Ammon's horn (tissue), 1 donor: Measurements from ENCODE around the gene VAV3.
"Not testable (repeated sequence)": the region's sequence is repeated elsewhere in the genome, so short reads cannot be mapped to it uniquely, and the experiment has no call there.

Experiments
- DNase-seq: peaks from one replicate; pipeline ENCODE4 v3.0.0-alpha.2; 2016; ENCODE audit warnings: low spot score

Gene VAV3, protein sequence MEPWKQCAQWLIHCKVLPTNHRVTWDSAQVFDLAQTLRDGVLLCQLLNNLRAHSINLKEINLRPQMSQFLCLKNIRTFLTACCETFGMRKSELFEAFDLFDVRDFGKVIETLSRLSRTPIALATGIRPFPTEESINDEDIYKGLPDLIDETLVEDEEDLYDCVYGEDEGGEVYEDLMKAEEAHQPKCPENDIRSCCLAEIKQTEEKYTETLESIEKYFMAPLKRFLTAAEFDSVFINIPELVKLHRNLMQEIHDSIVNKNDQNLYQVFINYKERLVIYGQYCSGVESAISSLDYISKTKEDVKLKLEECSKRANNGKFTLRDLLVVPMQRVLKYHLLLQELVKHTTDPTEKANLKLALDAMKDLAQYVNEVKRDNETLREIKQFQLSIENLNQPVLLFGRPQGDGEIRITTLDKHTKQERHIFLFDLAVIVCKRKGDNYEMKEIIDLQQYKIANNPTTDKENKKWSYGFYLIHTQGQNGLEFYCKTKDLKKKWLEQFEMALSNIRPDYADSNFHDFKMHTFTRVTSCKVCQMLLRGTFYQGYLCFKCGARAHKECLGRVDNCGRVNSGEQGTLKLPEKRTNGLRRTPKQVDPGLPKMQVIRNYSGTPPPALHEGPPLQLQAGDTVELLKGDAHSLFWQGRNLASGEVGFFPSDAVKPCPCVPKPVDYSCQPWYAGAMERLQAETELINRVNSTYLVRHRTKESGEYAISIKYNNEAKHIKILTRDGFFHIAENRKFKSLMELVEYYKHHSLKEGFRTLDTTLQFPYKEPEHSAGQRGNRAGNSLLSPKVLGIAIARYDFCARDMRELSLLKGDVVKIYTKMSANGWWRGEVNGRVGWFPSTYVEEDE

GRCh38 chr1:107965110-107965991 is at the start of gene VAV3:
Gene VAV3 (minus strand): TSS chr1:107965180. CDS start chr1:107964869, 311 bp downstream.
- peak; percentile 64 for DNase-seq

DNA sequence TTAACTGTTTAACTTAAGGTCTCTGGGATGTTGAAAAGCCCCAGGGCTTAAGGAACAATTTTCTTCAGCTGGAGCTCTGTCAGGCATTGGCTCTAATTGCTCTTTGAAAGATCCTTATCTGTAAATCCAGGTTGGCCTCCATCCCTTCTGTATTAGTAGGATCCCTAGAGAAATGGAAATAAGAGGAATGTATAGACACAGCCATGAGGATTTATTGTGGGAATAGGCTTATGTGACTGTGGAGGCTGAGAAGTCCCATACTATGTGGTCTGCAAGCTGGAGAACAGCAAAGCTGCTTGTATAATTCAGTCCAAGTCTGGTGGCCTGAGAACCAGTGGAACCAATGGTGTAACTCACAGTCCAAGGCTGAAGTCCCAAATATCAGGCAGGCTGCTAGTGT is 47.6 kb upstream of the VAV3 start:
- no peak for DNase-seq

DNA sequence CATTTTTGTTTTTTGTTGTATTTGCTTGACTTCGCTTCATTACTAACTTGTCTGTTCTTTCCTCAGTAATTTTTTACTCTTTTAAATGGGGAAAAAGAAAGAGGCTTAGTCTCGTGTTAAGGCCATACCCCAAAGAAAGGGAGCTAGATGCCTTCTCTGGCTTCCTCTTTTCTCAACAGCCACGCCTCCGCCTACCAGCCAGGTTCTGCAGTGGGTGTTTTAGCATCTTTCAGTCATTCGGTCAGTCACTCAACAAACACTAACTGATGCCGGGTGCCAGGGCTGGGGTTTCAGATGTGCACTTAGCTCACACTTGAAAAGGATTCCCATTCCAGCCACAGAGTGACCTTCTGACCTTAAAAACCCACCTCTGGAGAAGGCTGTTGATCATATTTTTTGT is 46.3 kb upstream of the VAV3 start:
- DNase-seq = no peak

DNA sequence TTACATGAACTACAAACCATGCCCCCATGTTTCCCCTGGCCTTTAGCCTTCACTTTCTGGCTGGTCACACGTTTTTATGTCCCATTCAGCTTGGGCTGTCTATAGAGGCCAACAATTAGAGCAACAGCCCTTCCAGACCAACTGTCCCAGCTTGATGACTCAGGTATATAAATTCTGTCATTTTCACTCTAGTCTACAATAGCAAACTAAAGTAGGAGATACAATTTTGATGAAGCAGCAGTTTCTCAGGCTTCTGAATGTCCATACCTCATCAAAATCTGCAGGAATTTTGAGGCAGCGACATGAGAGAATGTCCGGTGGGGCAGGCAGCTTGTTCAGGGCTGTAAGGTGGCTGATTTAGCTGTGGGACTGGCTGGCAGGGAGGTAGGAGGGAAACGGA is 45.6 kb upstream of the VAV3 start:
- no peak for DNase-seq

DNA sequence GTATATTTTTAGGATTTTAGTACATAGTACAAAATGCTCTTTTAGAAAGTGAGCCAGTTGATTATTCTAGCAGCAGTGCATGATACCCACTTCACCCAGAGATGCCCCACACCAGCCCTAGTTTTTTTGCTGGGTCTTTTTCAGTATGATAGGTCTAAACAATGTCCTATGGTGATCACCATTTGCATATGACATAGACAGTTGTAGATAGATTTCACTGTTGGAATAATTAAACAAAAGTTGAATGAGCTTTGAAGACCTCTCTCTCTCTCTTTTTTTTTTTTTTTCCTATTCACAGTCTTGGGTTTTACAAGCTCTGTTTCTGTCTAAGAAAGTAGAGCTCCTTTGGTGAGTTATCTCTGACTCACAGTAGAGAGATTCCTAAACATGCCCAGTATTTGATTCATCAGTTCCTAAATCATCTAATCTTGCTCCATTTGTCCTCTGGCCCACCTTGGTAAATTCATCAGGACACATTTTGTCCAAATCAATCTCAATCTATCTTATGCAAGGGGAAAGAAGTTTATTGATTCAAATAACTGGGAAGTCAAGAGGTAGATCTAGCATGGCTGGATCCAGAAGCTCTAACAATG is 44.7 kb upstream of the VAV3 start:
- no peak for DNase-seq

- DNase-seq = no peak
Observed at GRCh38 chr1:108007531-108007930, 42.6 kb upstream of the VAV3 start.

DNA sequence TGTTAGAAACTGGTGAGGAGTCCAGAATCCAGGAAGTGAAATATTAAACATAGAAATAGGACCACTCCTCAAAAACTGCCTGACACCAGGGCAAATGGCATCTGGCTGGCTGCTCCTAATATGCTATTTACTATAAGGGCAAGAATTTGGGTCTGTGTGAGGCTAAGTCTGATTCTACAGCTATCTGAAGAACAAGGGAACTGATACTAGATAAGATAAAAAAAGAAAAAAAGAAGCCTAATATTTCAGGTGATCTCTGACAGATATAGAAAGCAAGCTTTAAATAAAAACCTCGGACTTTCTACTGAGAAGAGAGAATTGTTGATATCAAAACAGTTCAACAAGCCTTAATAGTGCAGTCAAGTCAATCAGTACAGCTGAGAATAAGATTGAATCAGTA is 42.1 kb upstream of the VAV3 start:
- DNase-seq = no peak

DNA sequence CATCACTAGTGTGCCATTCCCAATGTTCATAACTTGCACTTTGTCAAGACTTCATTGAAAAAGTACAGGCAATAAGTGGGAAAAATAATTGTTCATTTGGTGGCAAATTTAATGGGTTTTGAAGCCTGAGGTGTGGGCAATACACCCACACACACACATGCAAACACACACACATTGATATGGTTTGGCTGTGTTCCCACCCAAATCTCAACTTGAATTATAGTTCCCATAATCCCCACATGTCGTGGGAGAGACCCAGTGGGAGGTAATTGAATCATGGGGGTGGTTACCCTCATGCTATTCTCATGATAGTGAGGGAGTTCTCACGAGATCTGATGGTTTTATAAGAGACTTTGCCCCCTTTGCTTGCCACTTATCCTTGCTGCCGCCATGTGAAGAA is 39.9 kb upstream of the VAV3 start:
- DNase-seq = not testable (repeated sequence)

GRCh38 chr1:108000620-108001111 is 35.7 kb upstream of the VAV3 start:
- peak; percentile 28 for DNase-seq

DNA sequence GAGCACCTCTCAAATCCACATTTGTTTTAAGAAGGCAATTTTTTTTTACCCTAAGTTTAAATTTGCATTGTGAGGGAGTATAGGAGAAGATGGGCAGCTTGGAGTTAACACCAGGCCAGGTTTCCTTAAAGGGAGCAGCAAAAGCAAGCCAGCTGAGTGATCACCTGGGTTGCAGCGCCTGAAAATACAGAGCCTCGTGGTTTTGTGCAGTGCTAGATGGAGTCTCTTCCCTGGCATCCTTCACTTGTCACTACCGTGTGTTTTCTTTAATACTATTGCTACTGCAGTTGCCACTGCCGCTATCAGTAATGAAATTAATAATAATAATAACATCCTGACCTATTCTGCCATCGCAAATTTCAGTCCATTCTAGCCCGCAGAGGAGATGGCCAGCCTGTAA is 35.2 kb upstream of the VAV3 start:
- DNase-seq = no peak

DNA sequence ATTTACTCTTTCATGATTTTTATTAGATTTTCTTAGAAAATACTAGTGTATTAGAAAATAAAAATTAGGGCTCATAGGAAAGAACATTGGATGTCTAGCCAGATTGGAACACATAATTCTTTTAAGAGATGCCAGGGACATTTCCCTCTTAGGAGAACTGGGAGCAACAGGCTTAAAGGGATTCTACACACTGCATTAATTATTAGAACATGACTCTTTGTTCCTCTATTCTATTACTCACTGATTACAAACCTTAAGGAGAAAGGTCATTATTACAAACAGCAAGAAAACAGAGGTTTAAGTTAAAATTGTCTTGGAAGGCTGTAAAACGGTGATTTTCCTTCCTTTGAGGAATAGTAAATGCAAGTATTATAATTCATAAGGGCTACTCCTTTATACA is 32.9 kb upstream of the VAV3 start:
- DNase-seq = no peak

DNA sequence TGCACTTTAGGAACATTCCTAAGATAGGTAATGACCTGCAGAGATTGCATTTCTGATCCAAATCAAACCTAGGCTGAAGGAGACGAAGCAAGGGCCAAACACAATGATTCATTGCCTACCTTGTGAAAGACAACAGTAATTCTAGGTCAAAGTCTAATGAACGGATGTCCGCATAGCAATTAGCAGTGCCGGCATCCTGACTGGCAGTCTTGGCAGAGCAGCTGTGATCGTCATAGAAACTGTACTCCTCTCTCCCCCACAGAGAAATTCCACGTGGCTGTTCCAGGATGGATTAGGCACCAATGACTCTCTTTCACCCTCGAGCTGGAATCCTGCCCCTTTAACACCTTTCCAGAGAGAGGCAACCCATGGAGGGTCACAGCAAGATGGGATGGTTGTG is 28.9 kb upstream of the VAV3 start:
- DNase-seq = peak; percentile 50

- DNase-seq = no peak
Observed at GRCh38 chr1:107992347-107992746, 27.4 kb upstream of the VAV3 start.

- DNase-seq = peak; percentile 32
Observed at GRCh38 chr1:107991371-107992066, 26.5 kb upstream of the VAV3 start.

DNA sequence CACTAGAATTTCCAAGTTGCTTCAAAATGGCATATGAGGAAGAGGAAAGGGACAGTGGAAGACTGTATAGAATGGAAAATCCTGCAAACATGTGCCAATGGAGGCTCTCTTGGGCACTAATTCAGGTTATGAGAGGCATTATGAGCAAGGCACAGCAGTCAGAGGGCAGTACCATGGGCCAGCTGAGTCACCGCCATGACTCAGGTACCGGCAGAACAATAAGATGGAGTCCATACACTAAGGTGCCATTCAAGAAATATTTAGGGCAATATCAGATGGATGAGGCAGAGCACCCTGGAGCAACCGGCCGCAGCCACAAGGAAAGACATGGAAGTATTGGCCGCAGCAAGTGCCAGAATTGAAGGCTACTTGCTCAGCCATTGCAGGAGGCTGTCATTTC is 25.6 kb upstream of the VAV3 start:
- DNase-seq = no peak

DNA sequence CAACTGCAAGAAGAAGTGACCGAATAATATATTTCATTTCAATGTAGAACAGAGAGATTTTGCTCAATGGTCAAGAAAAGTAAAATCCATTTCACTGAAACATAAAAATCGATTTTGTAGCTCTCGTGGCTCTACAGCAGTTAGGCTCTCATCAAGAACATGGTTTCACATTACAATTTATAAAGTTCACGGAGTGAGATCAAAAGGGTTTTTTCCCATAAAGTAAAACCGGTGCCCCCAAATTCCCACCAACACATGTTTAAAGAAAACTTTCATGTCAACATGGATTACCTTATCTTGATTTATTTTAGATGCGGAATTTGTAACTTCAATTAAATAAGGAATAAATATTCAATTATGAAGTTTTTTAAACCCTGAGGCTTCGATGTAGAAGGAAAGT is 16.3 kb upstream of the VAV3 start:
- DNase-seq = no peak

GRCh38 chr1:107979926-107980325 is 14.9 kb upstream of the VAV3 start:
- DNase-seq = no peak

DNA sequence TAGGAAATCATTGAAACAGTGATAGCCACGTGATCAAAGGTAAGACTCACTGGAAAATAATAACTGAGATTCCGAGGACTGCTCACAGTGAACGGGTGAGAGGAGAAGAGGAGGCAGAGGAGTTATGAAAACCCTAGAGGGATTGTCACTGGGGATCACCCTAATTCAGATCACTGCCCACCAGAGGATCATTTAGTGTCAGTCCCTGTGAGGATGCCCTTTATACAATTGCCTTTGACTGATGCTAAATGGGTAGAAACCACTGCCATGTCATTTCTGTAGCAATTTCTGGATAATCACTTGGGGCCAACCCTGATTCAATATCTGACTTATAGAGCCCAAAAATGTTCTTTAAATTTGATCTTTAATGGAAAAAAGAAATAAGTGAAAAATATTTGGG is 14.1 kb upstream of the VAV3 start:
- no peak for DNase-seq

DNA sequence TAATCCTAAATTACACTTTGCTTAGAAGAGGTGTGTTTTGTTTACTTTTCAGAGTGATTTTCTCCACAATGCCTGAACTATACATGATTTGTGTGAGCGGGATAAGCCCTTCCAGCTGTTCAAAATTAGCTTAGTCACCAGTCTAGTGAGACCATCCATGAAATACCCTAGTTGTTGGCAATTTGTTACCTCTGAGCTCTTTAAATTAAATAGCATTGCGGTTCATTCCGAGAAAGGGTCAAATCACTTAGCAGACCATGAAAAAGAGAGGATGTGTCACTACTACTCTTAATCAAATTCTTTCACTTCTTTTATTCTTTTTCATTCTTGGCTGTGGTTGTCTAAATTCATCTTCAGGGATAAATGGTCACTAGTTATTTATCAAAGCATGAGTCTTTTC is 11.9 kb upstream of the VAV3 start:
- DNase-seq = no peak

- DNase-seq = no peak
Observed at GRCh38 chr1:107976431-107976830, 11.5 kb upstream of the VAV3 start.

DNA sequence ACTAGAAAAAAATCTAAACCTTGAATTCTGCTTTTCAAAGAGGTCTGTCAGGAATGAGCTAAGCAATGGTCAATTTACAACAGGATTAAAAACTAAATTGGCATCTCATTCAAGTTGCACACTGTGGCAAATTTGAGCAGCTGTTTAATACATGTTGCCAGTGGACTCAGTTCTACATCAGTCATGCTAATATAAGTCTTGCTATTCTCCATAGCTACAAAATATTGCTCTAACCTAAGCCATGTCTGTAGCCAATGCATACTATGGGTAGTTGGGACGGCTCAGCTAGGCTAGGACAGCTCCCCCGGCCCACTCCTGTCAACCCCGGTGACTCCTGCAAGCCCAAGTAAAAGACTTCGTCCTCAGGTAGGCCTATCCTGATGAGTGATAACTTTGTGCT is 10.9 kb upstream of the VAV3 start:
- DNase-seq = no peak
